Left renal pelvis (tissue), 4 donors: ENCODE results near the gene CACNA2D2. TPM values are rescaled to one million over a fixed set of nuclear protein-coding genes. Genes with fewer than 3 reads are reported as not detected.

ENCODE experiments used
- DNase-seq, 4 donors: peaks; one replicate each; pipeline ENCODE4 v3.0.0-alpha.2; 2013; ENCODE audit warnings: low read depth in 4 of 4, low spot score in 3 of 4
- polyA plus RNA-seq, 4 donors: library from polyadenylated mRNA; unstranded; fragments of 120-200 nt; gene quantifications; one replicate each; pipeline ENCODE4 v1.2.1, GENCODE V29; 2013; ENCODE audit not compliant: insufficient read length in 4 of 4

Gene CACNA2D2
- polyA plus RNA-seq, 4 donors = 7.2 to 17.1 (median 15.0) TPM

- no peak for DNase-seq
Measured at GRCh38 chr3:50435371-50436113, 67.9 kb downstream of the CACNA2D2 start.

DNA sequence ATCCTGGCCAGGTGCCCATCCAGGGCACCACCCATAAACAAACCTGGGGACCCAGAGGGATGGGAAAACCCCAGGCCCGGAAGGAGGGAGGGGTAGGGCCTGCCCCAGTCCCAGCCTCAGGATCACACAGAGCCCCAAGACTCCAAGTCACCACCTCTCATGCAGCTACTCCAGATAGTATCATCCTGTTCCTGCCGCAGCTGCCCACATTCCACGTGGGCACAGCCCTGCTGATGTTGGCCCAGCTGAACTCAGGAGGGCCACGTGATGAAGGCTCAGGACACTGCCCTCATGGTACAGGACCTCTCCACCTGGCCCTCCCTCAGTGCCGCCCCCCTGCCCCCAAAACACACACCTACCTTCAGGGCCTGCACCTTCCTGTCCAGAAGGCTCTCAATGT is 69.5 kb downstream of the CACNA2D2 start:
- no peak for DNase-seq

DNA sequence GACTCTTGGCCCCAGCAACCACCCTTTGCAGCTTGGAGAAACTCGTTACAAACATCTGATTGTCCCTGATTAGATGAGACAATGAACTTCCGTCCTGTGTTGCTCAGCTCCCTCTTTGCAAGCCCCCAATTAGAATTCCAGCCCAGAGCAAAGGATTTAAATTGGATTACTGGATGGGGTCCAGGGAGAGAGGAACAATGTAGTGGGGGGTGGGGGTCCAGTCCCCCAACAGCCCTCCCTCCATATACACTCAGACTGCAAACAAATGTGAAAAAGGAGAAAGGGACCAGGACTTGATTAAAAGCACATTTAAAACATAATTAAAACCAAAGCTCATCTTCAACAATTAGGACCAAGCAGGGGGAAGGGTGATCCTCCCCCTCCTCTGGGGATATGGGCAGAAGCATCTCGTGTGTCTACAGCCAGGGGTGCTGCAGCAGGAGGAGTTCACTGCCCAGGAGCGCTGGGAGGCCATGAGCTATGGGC is 72.4 kb downstream of the CACNA2D2 start:
- no peak for DNase-seq

- DNase-seq = no peak
Measured at GRCh38 chr3:50430191-50430590, 73.2 kb downstream of the CACNA2D2 start.

GRCh38 chr3:50428007-50428633 is 75.3 kb downstream of the CACNA2D2 start:
- no peak for DNase-seq

- no peak for DNase-seq
Measured at GRCh38 chr3:50427217-50427616, 76.2 kb downstream of the CACNA2D2 start.

DNA sequence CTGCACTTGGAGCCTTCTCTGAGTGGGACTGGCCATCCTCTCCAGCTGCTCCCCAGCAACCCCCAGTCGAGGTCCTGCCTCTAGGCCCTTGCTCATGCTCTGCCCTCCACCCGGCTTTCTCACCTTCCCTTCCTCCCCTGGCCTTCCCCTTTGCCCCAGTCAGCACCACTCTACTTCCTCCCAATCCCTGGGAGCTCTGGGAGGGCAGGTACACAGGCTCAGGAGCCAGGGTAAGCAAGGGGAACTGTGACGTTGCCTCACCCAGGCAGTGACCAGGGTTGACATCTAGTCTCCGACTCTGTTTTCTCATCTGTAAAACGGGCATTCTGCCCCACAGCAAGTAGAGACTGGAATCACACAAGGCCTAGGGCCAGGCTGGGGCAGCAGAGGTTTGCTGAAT is 77.5 kb downstream of the CACNA2D2 start:
- no peak for DNase-seq

DNA sequence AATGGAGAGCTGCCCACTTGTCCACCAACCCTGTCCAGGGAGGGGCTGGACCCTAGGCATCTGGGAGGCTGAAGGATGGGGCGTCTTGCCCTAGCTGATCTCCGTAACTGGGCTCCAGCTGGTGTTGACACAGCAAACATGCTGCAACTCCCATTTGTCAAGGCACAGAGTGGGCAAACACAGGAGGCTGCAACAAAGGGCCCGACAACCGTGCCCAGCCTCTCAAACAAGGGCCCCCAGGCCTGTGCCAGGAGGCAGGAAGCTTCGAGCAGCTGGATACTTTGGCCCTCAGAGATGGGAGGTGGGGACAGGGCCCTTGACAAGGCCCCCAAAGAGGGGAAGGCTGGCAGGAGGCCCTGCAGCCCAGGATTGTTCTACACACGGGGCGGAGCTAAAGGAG is 79.9 kb downstream of the CACNA2D2 start:
- no peak for DNase-seq

DNA sequence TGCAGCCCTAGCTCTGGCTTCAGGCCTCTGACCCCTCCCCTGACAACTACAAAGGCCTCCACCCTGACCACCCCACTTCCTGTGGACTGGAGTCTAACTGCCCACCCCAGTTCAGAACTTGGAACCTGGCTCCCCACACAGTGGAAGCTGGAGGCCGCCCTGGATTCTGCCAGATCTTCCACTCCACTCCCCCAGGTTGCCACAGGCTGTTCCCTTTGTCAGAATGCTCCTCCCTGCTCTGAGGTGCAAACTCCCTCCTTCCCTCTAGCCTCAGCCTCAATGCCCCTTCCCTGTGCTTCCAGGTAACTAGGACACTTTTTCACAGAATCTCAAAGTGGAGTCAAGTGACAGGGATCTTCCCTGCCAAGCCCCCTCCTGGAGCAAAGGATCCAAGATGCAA is 81.3 kb downstream of the CACNA2D2 start:
- DNase-seq = no peak

- DNase-seq = no peak
Measured at GRCh38 chr3:50419595-50420370, 83.7 kb downstream of the CACNA2D2 start.

DNA sequence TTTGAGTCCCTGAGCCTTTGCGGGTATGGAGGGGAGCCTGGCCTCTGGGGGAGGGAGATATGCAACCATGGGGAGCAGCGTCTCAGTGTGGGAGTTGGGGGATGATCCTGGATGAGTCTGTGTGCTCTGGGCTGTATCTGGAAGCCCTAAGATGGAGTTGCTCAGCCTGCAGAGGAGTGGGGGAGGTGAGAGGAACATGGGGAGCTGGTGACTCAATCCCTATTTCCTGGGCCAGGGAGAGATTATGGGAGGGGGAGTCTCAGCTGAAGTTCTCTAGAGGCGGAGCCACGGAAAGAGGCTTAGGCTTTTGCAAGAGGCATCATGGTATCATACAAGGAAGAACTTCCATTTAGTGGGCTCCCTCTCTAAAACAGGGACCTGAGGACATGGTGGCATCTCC is 84.6 kb downstream of the CACNA2D2 start:
- no peak for DNase-seq

GRCh38 chr3:50417637-50418033 is 85.8 kb downstream of the CACNA2D2 start:
- DNase-seq = no peak

- DNase-seq = no peak
Measured at GRCh38 chr3:50416736-50417636, 86.4 kb downstream of the CACNA2D2 start.

GRCh38 chr3:50415816-50416215 is 87.6 kb downstream of the CACNA2D2 start:
- DNase-seq = no peak

- no peak for DNase-seq
Measured at GRCh38 chr3:50415061-50415460, 88.4 kb downstream of the CACNA2D2 start.

- DNase-seq = no peak
Measured at GRCh38 chr3:50414616-50415015, 88.8 kb downstream of the CACNA2D2 start.

DNA sequence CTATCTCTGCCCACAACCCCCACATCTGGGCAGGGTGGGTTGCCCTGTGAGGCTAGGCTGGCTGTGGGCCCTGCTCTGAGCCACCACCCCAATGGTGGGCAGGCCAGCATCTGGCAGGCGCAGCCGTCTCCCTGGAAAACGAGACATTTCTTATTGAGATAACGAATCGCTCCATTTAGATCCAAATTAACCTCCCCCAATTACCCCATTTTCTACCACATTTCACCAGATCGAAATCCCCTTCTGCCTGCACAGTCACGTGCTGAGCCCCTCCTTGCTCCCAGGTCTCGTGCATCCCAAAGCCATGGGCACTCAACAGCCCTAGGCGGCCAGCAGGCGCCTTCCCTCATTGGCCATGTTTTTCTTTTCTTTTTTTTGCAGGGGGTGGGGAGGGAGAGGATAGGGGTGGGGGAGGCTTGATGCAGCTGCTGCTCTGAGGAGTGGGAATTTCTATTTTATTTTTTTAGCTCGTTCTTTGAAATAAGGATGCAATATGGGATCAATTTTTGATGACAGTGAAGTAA is 91.1 kb downstream of the CACNA2D2 start:
- no peak for DNase-seq

GRCh38 chr3:50411229-50411628 is 92.2 kb downstream of the CACNA2D2 start:
- no peak for DNase-seq

- no peak for DNase-seq
Measured at GRCh38 chr3:50410608-50411139, 92.8 kb downstream of the CACNA2D2 start.

DNA sequence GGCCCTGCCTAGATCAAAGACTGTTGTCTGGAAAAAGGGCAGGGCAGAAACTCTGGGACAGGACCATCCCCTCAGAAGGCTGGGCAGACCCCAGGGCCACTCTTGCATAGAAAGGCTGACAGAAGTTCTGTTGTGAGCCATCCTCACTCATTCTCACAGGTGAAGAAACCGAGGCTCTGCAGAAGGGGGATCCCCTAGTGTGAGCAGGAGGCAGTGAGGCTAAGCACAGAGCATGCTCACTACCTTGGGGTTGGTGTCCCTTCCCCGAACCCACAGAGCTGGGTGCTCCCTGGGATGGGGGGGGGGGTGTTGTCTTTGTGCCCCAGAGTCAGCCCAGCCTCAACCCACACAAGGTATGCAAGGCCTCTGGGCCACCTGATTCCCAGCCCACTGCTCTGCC is 93.2 kb downstream of the CACNA2D2 start:
- DNase-seq = no peak
